Raji (cell line): ENCODE measurements around the gene MISP.

ENCODE experiments used
- POLR2A ChIP-seq: IDR thresholded peaks from 2 replicates; pipeline ENCODE4 v1.6.1; 2011; ENCODE audit warnings: low read depth, low read length, control low read depth; ENCODE audit not compliant: insufficient read depth

MISP gene

GRCh38 chr19:738509-739128 is 12.3 kb upstream of the MISP start:
- no peak for TF ChIP-seq POLR2A

- TF ChIP-seq POLR2A: no peak
These were observed 10.8 kb upstream of the MISP start for GRCh38 chr19:739998-740715.

DNA sequence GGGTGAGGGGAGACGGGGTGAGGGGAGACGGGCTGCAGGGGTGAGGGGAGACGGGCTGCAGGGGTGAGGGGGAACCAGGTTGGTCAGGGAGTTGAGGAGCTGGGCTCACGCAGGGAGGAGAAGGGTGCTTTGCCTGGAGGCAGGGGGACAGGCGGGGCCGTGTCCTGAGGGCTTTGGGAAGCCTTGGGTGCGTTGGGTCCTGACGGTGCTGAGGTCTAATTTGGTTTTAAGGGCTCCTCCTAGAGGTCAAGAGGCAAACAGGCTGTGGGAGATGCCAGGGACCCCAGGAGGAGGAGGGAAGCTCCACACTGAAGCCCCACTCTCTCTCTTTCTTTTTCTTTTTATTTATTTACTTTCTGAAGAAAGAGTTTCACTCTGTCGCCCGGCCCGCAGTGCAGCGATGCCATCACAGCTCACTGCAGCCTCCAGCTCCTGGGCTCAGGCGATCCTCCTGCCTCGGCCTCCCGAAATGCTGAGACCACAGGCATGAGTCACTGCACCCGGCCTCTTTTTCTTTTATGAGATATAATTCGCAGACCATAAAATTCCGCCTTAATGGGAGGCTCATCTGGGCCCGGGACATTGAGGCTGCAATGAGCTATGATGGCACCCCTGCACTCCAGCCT is 9.3 kb upstream of the MISP start:
- TF ChIP-seq POLR2A: no peak

DNA sequence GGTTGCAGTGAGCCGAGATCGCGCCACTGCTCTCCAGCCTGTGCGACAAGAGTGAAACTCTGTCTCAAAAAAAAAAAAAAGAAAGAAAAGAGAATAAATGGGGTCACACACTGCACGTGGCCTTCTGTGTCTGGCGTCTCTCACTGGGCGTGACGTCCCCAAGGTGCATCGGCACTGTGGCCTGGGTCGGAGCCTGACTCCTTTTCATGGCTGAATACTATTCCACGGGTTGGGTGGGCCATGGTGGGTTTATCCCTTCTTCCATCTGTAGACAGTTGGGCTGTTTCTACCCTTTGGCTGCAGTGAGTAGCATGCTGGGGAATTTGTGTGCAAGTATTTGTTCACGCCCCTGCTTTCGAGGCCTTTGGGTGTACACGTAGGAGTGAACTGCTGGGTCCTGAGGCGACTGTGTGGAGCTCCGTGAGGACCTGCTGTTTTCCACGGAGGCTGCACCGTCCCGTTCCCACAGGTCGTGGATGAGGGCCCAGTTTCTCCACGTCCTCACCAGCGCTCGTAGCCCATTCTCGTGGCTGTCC is 8.3 kb upstream of the MISP start:
- TF ChIP-seq POLR2A: no peak

DNA sequence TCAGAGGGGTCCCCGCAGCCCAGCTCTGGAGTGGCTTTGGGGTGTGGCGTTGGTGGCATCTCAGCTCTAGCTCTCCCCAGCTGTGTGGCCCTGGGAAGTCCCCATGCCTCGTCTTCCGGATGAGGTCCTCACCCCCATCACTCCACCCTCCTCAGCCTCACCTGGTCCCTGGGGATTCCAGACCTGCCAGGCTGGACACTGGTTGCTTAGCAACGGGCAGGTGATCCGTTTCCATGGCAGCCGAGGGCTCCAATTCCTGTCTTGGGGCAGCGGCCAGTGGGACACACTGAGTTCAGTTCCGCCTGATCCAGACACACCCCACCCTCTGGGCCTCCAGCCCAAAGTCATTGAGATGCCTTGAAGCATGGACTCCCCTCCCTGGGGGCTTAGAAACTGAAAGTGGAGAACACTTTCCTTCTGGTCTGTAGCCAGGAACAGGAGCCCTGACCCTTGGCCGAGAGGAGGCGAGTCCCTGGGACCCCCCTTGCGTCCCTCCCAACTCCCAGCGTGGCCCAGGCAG is 7.7 kb upstream of the MISP start:
- no peak for TF ChIP-seq POLR2A

DNA sequence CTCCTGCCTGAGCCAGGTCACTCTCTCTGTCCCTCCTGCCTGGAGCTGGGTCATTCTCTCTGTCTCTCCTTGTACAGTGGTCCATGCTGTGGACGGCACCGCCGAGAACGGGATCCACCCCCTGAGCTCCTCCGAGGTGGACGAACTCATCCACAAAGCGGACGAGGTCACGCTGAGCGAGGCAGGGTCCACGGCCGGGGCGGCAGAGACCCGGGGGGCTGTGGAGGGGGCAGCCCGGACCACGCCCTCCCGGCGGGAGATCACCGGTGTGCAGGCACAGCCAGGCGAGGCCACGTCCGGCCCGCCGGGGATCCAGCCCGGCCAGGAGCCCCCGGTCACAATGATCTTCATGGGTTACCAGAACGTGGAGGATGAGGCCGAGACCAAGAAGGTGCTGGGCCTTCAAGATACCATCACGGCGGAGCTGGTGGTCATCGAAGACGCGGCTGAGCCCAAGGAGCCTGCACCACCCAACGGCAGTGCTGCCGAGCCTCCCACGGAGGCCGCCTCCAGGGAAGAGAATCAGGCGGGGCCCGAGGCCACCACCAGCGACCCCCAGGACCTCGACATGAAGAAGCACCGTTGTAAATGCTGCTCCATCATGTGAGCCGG is 4.6 kb upstream of the MISP start:
- no peak for TF ChIP-seq POLR2A

DNA sequence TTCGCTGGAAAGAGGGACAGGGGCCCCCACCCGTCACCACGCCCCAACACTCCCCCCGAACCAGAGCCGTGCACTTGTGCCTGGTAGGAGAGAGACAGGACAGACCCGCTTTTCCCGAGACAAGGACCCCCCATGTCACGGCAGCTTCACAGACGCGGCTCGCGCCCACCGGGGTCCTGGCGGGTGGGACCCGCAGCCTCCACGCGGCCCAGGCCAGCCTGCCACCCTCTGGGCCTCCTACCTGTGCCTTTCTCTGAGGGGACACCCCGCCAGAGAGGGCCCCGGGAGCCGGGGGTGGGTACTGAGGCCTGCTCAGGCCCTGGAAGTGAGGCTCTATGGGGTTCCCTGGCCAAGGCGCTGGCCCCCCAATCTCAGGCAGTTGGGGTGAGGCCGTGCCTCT is 4.0 kb upstream of the MISP start:
- no peak for TF ChIP-seq POLR2A

- no peak for TF ChIP-seq POLR2A
These were observed 3.3 kb upstream of the MISP start for GRCh38 chr19:747432-748273.

GRCh38 chr19:748274-748598 is 2.7 kb upstream of the MISP start:
- no peak for TF ChIP-seq POLR2A

DNA sequence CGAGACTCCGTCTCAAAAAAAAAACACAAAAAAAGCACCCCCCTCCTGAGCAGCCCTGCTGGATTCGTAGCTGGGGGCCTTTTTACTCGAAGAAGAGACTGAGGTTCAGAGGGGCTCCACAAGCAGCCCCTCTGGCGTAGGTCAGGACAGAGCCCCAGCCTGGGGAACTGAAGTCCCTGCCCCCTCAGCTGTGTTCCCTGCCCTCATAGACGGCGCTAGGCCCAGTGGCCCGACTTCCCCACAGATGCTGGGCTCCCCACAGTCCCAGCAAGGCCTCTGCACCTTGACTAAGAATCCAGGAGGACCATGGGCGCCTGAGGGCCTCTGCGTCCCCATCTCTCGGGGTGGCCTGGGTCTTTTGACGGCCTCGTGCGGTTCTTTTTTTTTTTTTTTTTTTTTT is 1.1 kb upstream of the MISP start:
- TF ChIP-seq POLR2A: no peak

DNA sequence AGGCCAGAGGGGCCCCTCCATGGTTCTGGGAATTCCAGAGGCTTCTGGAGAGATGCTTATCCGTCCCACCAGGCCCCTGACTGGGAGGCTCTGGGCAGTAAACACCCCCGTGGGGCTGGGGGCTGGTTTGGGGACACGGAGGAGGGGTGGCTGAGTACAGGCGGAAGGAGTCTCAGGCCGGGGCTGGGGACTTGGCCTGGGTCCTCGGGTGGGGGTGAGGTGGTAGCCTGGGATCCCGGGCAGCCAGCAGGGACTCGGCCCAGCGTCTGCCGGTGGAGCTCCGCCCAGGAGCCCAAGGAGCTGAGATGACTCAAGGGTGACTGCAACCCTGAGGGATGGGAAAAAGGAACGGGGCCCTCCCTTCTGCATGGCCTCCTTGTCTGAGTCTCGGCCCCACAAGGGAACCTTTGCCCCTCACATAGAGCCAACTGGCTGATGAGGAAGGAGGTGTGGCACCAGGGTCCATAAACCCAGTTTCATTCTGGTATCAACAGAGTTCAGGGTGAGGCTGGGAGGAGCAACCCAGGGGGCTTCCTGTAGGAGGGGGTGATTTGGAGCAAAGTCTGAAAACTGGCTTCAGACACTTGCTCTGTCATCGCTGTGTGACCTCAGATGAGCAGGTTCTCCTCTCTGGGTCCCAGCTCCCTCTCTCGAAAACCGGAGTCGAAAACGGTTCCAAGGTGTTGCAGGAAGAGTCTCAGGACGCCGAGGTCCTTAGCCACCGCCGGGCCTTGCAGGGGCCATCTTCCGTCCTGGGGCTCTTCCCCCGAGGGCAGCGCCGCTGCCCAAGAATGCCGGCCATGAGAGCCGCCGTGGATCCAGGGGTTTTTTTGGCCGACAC is 809 bp downstream of the MISP start:
- no peak for TF ChIP-seq POLR2A

DNA sequence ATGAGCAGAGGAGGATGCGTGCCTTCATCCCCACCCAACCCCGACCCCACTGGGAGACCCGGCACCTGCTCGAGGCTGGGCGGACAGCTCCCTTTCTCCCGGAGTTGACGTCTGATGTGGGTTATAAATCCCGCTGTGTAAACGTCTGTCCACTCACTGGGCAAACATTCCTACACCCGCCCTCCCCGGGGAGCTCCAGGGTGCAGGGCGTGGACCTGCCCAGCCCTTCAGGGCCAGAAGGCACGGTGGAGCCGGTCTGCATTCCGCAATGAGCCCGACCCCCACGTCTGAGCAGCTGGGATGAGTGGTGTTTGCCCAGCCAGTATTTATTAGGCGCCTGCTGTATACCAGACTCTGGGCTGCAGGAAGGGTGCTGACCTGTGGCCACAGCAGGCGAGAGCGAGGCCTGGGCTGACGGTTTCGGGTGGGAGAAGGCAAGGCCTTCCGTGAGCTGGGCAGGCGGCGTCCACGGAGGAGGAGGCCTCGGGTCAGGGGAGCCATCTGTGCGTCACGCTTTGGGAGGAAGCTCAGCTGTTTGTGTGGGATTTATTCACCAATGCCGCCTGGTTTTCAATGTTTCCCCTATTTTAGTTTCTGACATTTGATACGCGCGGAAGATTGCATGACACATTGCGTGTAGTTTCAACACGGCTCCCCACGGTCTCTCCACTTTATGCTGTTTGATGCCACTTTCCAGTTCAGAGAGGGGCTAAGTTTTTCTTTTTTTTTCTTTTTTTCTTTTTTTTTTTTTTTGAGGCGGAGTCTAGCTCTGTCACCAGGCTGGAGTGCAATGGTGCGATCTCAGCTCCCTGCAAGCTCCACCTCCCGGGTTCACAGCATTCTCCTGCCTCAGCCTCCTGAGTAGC is 2.0 kb downstream of the MISP start:
- TF ChIP-seq POLR2A: no peak

DNA sequence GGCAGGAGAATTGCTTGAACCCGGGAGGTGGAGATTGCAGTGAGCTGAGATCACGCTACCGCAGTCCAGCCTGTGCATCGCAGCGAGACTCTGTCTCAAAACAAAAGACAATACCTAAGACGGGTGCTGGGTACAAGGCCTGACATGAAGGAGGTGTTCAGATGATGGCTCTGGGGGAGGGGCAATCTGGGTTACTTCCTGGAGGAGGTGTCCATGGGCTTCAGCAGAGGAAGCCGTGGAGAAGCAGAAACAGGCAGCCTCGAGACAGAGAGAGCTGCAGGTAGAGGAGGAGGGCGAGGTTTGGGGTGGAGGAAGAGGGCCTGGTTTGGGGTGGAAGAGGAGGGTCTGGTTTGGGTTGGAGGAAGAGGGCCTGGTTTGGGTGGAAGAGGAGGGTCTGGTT is 3.6 kb downstream of the MISP start:
- TF ChIP-seq POLR2A: no peak
